Lower leg skin (tissue), 3 donors: ENCODE measurements around the gene MAGEE2.

Experiments used
- CTCF ChIP-seq, 3 donors: fragments of 450-650 bp; IDR thresholded peaks; one replicate each; pipeline ENCODE4 v1.5.1; 2016; ENCODE audit warnings: antibody characterized with exemption in 3 of 3, mild to moderate bottlenecking in 3 of 3, moderate library complexity in 2 of 3
- POLR2A ChIP-seq, 2 donors: fragments of 450-650 bp; IDR thresholded peaks; one replicate each; pipeline ENCODE4 v1.6.1; 2016 to 2017; ENCODE audit warnings: antibody characterized with exemption in 2 of 2, mild to moderate bottlenecking in 1 of 2, moderate library complexity in 1 of 2

- no peak for TF ChIP-seq CTCF (IDR thresholded peaks at IDR 0.05)
- no peak for TF ChIP-seq POLR2A (IDR thresholded peaks at IDR 0.05)
Measured at GRCh38 chrX:75748431-75748830, 36.6 kb downstream of the MAGEE2 start.
